ENCODE results near the gene ERBB4.

ERBB4 gene

DNA sequence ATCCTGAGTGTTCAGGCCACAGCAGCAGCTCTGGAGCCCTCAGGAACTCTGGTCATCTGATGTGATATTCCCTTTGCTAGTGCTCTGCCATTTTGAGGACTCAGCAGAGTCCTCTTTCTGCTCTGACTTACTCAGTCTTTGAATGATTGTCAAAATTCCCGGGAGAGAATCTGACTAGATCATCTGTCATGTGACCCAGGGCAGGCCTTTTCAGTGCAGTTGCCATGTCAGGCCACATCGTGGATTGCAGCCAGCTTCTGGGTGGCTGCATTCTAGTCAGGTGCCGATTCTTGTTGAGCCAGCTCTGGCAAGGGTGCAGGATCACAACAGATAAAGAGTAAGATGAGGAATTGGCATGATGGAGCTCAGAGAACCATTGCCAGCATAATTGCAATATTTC lies 1186.6 kb downstream of the ERBB4 start:
- TF ChIP-seq, protein P1, sequence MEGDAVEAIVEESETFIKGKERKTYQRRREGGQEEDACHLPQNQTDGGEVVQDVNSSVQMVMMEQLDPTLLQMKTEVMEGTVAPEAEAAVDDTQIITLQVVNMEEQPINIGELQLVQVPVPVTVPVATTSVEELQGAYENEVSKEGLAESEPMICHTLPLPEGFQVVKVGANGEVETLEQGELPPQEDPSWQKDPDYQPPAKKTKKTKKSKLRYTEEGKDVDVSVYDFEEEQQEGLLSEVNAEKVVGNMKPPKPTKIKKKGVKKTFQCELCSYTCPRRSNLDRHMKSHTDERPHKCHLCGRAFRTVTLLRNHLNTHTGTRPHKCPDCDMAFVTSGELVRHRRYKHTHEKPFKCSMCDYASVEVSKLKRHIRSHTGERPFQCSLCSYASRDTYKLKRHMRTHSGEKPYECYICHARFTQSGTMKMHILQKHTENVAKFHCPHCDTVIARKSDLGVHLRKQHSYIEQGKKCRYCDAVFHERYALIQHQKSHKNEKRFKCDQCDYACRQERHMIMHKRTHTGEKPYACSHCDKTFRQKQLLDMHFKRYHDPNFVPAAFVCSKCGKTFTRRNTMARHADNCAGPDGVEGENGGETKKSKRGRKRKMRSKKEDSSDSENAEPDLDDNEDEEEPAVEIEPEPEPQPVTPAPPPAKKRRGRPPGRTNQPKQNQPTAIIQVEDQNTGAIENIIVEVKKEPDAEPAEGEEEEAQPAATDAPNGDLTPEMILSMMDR (IDR thresholded peaks at IDR 0.05; ENCODE audit: borderline replicate concordance, insufficient read depth, low read depth, low read length), result no peak
- H3K4me3 ChIP-seq (ENCODE audit: low read depth, low read length), result no peak overlapping the region

DNA sequence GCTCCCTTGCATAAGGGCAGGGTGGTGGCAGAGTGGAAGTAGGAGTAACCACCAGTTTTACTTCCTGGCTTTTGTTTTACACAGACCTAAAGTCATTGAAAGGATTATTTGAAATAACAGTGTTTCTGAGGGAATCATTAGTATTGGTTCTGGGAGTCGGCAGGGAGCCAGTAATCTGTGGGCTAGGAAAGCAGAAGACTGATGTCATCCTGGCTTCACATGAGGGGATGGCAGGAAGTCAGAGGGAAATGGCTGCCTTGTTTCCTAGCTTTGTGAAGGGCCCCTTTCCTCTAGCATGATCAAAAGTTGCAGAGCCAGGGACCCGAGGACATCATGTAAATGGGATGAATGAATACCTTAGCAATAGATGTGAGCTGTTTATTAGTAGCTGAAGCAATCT lies 1189.6 kb downstream of the ERBB4 start:
- H3K4me3 ChIP-seq (ENCODE audit: low read depth, low read length), result no peak overlapping the region
- TF ChIP-seq, protein P1 (IDR thresholded peaks at IDR 0.05; ENCODE audit: borderline replicate concordance, insufficient read depth, low read depth, low read length), result no peak

DNA sequence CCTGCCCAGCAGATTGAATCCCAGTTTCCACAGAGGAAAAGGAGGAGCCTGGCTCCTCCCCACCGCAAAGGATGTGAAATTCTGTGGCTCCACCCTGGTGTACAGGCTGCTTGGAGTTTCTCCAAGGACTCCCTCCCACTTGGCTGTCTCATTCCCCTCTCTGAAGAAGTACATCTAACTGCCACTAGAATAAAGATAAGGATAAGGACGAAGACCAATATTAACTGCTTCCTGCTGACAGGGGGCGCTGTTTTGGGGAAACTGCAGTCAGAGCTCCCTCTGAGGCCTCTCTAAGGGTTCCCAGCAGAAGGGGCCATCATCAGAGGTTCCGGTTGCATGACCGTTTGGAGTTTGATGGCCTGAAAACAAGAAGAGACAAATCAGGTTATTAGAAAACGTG lies 1191.3 kb downstream of the ERBB4 start:
- no peak overlapping the region for H3K4me3 ChIP-seq (ENCODE audit: low read depth, low read length)
- TF ChIP-seq, protein P1 (IDR thresholded peaks at IDR 0.05; ENCODE audit: borderline replicate concordance, insufficient read depth, low read depth, low read length), result 0 out of 2 replicates have a peak, but pooled peaks have one; percentile 17

DNA sequence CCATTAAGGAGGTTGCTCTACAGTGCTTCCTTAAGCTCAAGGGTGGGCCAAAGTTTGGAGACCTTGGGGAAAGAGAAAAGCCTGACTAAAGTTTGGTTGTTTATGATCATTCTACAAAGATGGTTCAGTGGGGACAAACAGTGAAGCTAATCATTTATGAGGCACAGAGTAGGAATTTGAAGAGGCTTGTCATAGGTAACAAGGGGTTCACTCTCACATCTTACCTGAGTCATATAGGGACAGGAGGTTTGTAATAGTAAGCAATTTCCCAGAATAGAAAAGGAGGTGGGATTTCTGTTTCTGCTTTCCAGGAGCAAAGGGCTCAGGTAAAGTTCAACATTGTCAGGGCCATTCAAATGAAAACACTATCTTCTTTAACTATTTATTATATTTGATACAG lies 1194.3 kb downstream of the ERBB4 start:
- TF ChIP-seq, protein P1 (IDR thresholded peaks at IDR 0.05; ENCODE audit: borderline replicate concordance, insufficient read depth, low read depth, low read length), result no peak

DNA sequence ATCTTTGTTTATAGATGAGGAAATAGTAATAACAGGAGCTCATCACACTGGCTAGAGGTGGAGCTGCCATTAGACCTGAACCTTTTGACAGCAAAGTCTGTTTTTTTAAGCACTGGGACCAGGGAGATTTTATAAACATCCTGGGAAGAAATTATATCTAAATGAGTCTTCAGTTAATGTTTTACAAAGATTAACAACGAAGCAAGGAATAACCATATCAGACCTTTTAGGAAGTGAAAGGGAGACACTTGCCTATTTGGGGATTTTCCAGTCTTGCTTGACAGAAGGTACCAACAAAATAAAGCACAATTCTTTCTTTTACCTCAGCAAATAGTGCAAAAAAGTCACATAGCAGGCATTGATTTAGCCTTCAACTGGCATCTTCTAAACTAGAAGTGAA lies 1205.2 kb downstream of the ERBB4 start:
- H3K4me3 ChIP-seq (ENCODE audit: low read depth, low read length), result no peak overlapping the region
- TF ChIP-seq, protein P1 (IDR thresholded peaks at IDR 0.05; ENCODE audit: borderline replicate concordance, insufficient read depth, low read depth, low read length), result no peak

More for the DNA sequence above, 1194.3 kb downstream of the ERBB4 start:
- H3K4me3 ChIP-seq (ENCODE audit: low read depth, low read length), result no peak overlapping the region

DNA sequence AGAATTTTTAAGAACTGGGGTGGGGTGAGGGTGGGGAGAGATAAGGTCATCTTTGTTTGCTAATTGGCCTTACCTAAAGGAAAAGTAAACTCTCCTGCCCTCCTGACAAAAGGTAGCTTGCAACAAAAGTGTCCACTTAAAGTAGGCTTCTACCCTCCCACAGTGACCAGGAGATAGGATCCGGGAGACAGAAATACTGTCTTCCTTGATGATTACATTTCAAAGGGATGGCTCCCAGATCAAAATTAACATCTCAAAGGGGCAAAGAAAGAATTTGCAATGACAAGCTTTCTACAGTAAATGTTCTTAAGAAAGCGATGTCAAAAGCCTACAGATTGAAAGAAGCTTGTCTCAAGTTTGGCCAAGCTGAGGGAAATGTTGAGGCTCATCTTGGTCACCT lies 1206.9 kb downstream of the ERBB4 start:
- TF ChIP-seq, protein P1 (IDR thresholded peaks at IDR 0.05; ENCODE audit: borderline replicate concordance, insufficient read depth, low read depth, low read length), result no peak
- H3K4me3 ChIP-seq (ENCODE audit: low read depth, low read length), result no peak overlapping the region

DNA sequence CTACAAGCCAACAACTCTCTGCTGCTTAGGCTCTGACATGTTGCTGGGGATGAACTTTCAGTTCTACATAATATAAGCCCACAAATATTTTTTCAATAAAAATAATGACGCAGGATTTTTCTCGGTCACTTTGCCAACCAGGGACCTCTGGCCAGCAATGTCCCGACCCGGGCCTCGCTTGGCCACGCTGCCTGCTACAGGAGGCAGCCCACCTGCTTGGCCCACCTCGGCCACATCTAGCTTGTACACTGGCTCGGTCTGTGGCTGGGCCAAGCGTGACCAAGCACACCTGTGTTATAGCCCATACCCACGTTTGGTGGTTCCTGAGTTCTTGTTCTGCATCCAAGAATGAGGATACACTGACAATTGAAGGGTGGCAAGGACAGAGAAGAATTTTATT lies 1208.7 kb downstream of the ERBB4 start:
- TF ChIP-seq, protein P1 (IDR thresholded peaks at IDR 0.05; ENCODE audit: borderline replicate concordance, insufficient read depth, low read depth, low read length), result no peak

More for the DNA sequence above, 1208.7 kb downstream of the ERBB4 start:
- no peak overlapping the region for H3K4me3 ChIP-seq (ENCODE audit: low read depth, low read length)
